ENCODE measurements around the gene TCF7L2. TPM values are rescaled to one million over a fixed set of nuclear protein-coding genes. Genes with fewer than 3 reads are reported as not detected.

Gene TCF7L2
- total RNA-seq, 1 experiment from 2014 or later, result 14.8 TPM

DNA sequence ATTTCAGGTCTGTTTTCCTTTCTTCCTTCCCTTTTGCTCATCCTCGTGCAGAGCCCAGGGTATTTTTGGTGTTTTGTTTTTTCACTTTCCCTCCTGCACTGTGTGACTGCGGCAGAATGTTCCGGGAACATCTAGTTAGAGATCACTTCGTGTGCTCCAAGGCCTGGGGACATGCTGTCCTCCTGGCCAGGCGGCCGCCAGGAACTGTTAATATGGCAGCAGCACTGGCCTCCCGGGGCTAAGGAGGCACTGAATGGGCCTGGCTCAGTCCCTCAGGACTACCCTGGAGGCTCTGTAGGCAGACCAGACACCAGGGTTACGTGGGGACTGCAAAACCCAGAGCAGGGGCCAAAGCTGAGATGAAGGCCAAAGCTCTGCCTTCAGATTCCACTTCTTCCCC is 43.1 kb upstream of the TCF7L2 start:
- Histone ChIP-seq H2AFZ (no peak overlapping the region), H3K79me2 (ENCODE audit: low read depth) (no peaks in the 10 kb centered on the region), H3K9me3 (ENCODE audit: insufficient read depth, low read depth) (no peaks in the 10 kb centered on the region), H3K9me2 (ENCODE audit: insufficient read depth) (no peaks in the 10 kb centered on the region), H3K4me3 (no peak overlapping the region), H3F3A (ENCODE audit: insufficient read depth, low read depth) (peaks cover 4% of the 10 kb centered on the region; the same call in 1 of the 2 replicates), H4K20me1 (ENCODE audit: insufficient read depth) (no peaks in the 10 kb centered on the region), H3K4me1 (replicated peaks; ENCODE audit: insufficient read depth) (no peaks in the 10 kb centered on the region), H3K4me2 (no peak overlapping the region), H3K27ac (no peak overlapping the region), H3K27me3 (ENCODE audit: insufficient read depth, low read depth) (no peaks in the 10 kb centered on the region), H3K36me3 (ENCODE audit: low read depth) (no peaks in the 10 kb centered on the region)
- intact Hi-C loops (cut with micrococcal nuclease; ENCODE audit: unreplicated experiment), result no loop called here
- CTCF ChIA-PET, result no interaction called here
- DNase-seq, result no peak
- POLR2A ChIA-PET (ENCODE audit: unreplicated experiment), result no interaction called here
- no TSS peak for BruUV-seq (replicated peaks)
- TF ChIP-seq CTCF (conservative IDR thresholded peaks at IDR 0.05) (no peak), EZH2 (IDR thresholded peaks at IDR 0.05; ENCODE audit: low read depth) (no peak)

DNA sequence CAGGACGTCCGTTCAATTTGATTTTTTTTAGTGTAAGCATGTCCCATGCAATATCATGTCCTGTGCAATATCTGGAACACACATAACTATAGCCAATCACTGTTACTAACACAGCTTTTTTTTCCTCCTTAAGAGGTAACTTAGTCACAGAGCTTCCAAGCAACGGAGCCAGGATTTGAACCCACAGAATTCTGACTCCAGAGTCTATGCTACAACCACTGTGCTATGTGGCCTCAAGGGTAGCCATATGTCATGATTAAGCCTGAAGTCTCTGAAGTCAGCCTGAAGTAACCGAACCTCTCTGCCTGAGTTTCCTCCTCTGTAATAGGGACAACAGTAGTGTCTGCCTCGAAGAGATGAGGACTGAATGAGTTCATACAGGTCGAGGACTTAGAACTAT is 42.2 kb upstream of the TCF7L2 start:
- CTCF ChIA-PET, result no interaction called here
- Histone ChIP-seq H3K4me1 (replicated peaks; ENCODE audit: insufficient read depth) (no peaks in the 10 kb centered on the region), H3K4me2 (no peak overlapping the region), H2AFZ (no peak overlapping the region), H3K36me3 (ENCODE audit: low read depth) (no peaks in the 10 kb centered on the region), H3K9me2 (ENCODE audit: insufficient read depth) (no peaks in the 10 kb centered on the region), H3K27me3 (ENCODE audit: insufficient read depth, low read depth) (no peaks in the 10 kb centered on the region), H3K79me2 (ENCODE audit: low read depth) (no peaks in the 10 kb centered on the region), H3K4me3 (no peak overlapping the region), H3F3A (ENCODE audit: insufficient read depth, low read depth) (peaks cover 4% of the 10 kb centered on the region; the same call in 1 of the 2 replicates), H3K27ac (no peak overlapping the region), H4K20me1 (ENCODE audit: insufficient read depth) (no peaks in the 10 kb centered on the region), H3K9me3 (ENCODE audit: insufficient read depth, low read depth) (no peaks in the 10 kb centered on the region)
- BruUV-seq (replicated peaks), result no TSS peak
- TF ChIP-seq CTCF (conservative IDR thresholded peaks at IDR 0.05), result no peak
- no peak for TF ChIP-seq EZH2 (IDR thresholded peaks at IDR 0.05; ENCODE audit: low read depth)
- intact Hi-C loops (cut with micrococcal nuclease; ENCODE audit: unreplicated experiment), result no loop called here
- DNase-seq, result no peak
- POLR2A ChIA-PET (ENCODE audit: unreplicated experiment), result no interaction called here

GRCh38 chr10:112911206-112911605 is 38.8 kb upstream of the TCF7L2 start:
- intact Hi-C loops (cut with micrococcal nuclease; ENCODE audit: unreplicated experiment), result loop anchor here (10.0 kb wide), 1 partner anchor 96 kb away; no protein-coding TSS in a partner anchor
- Histone ChIP-seq H3K27me3 (ENCODE audit: insufficient read depth, low read depth) (no peaks in the 10 kb centered on the region), H3K27ac (no peak overlapping the region)

More at GRCh38 chr10:112911206-112911605, 38.8 kb upstream of the TCF7L2 start:
- POLR2A ChIA-PET (ENCODE audit: unreplicated experiment), result no interaction called here
- no peak overlapping the region for H3K4me3 ChIP-seq
- no peaks in the 10 kb centered on the region for H3K36me3 ChIP-seq (ENCODE audit: low read depth)
- H3K9me2 ChIP-seq (ENCODE audit: insufficient read depth), result no peaks in the 10 kb centered on the region
- no peaks in the 10 kb centered on the region for H3K9me3 ChIP-seq (ENCODE audit: insufficient read depth, low read depth)
- no peak for DNase-seq
- no TSS peak for BruUV-seq (replicated peaks)
- H3K4me1 ChIP-seq (replicated peaks; ENCODE audit: insufficient read depth), result peaks cover 24% of the 10 kb centered on the region
- no peak overlapping the region for H3K4me2 ChIP-seq
- no peaks in the 10 kb centered on the region for H4K20me1 ChIP-seq (ENCODE audit: insufficient read depth)
- H3F3A ChIP-seq (ENCODE audit: insufficient read depth, low read depth), result peaks cover 12% of the 10 kb centered on the region; the same call in 1 of the 2 replicates
- CTCF ChIA-PET, result no interaction called here
- no peak overlapping the region for H2AFZ ChIP-seq
- no peaks in the 10 kb centered on the region for H3K79me2 ChIP-seq (ENCODE audit: low read depth)
- TF ChIP-seq CTCF (conservative IDR thresholded peaks at IDR 0.05) (no peak), EZH2 (IDR thresholded peaks at IDR 0.05; ENCODE audit: low read depth) (no peak)
